A549 treated with CORT108297 at 1 μM for 4 hours (cell line): ENCODE results near the gene CPEB2. TPM values are rescaled to one million over a fixed set of nuclear protein-coding genes. Genes with fewer than 3 reads are reported as not detected.

Source experiments
- total RNA-seq: library from RNA; stranded (reverse); fragments of 200-300 nt; extraction: Qiagen RNA extraction; gene quantifications from 5 replicates; pipeline ENCODE4 v1.2.3, GENCODE V29; 2022

Gene CPEB2
- total RNA-seq: 9.3 to 11.7 TPM (median 9.7 TPM) in 5 replicates

DNA sequence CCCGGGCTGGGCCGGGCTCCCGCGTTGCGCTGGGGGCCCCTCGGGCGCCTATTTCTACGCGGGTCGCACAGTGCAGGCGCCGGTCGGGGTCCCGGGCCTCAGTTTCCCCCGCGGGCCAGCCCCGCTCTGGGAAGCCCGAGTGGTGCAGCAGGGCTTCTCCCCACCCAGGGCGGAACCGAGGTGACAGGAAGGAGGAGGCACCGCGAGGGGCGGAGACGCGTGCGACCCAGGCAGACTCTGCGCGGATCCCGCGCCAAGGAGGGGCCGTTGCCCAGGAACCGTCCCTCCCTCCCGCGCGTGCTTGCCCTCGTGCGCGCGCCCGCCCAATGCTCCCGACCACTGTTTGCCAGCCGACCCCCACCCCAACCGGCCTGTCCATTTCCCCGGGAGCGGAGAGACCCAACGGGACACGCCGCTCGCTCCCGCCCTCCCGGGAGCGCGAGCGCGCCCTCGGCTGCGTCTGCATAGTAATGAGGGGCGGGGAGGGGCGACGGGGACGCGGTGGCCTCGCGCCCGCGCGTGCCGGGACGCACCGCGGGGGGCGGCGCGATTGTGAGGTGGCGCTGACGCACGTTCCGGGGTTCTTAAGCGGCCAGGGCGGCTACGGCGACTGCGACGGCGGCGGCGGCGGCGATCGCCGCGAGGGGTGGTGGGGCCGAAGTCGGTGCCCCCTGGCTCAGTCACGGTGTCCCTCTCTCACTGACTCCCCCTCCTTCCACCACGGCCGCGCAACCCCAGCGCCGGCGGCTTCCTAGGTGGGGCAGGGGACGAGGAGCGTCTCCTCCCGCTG is at the start of gene CPEB2:
CPEB2 (plus strand) TSS at position 613 of the 790 bp plus-strand sequence. CDS start 193 bp downstream, outside the sequence.

